GM12878 (cell line): Measurements from ENCODE around the gene LZTFL1. TPM values are rescaled to one million over a fixed set of nuclear protein-coding genes. Genes with fewer than 3 reads are reported as not detected.

Experiments
- ESRRA ChIP-seq: IDR thresholded peaks from 2 replicates; pipeline ENCODE4 v1.6.1; 2012; ENCODE audit warnings: mild to moderate bottlenecking, low read length, improper control_type of control experiment
- HDAC2 ChIP-seq: fragments of 200-600 bp; sonication (generic); IDR thresholded peaks from 2 replicates; pipeline ENCODE4 v1.6.1; 2017
- MTA3 ChIP-seq: IDR thresholded peaks from 2 replicates; pipeline ENCODE4 v1.6.1; 2012; ENCODE audit warnings: low read length, inconsistent platforms, borderline replicate concordance
- MYC ChIP-seq: IDR thresholded peaks from 2 replicates; pipeline ENCODE4 v1.6.1; 2011; ENCODE audit warnings: mild to moderate bottlenecking, low read length, moderate library complexity, inconsistent platforms; ENCODE audit not compliant: insufficient read depth, insufficient replicate concordance, insufficient read length, severe bottlenecking
- NR2F1 ChIP-seq: fragments of 450-650 bp; conservative IDR thresholded peaks from 2 replicates; pipeline ENCODE4 v1.6.1; 2017; ENCODE audit warnings: mild to moderate bottlenecking
- RBBP5 ChIP-seq: fragments of 200-600 bp; sonication (generic); conservative IDR thresholded peaks from 2 replicates; pipeline ENCODE4 v1.6.1; 2016
- RELA ChIP-seq: fragments of 450-650 bp; IDR thresholded peaks from 2 replicates; pipeline ENCODE4 v1.8.0; 2014; ENCODE audit warnings: borderline replicate concordance; ENCODE audit not compliant: partially characterized antibody
- RFX5 ChIP-seq: IDR thresholded peaks from 2 replicates; pipeline ENCODE4 v1.6.1; 2011; ENCODE audit warnings: low read depth, low read length, improper control_type of control experiment
- TARDBP ChIP-seq: IDR thresholded peaks from 2 replicates; pipeline ENCODE4 v1.6.1; 2016; ENCODE audit warnings: borderline replicate concordance
- WRNIP1 ChIP-seq: IDR thresholded peaks from 2 replicates; pipeline ENCODE4 v1.6.1; 2011; ENCODE audit warnings: low read depth, low read length, improper control_type of control experiment, borderline replicate concordance
- polyA plus RNA-seq, 11 experiments: library from polyadenylated mRNA; depleted of rRNA in 4 of 11; unstranded in 6 of 11; stranded (reverse) in 5 of 11; fragments of >200 nt; fragmentation: Nextera tagmentation in 4 of 11; fragmentation: Illumina TruSeq in 1 of 11; extraction: Ambion mirVana in 4 of 11; extraction: Trizol in 1 of 11; gene quantifications; 1 replicate in 1 of 11; 2 replicates in 10 of 11; pipeline versions ENCODE4 v1.2.1 to v1.2.3, GENCODE V29; 2011 to 2016; ENCODE audit warnings: inconsistent platforms in 2 of 11, missing spikeins in 2 of 11, low read depth in 1 of 11
- total RNA-seq, 4 experiments: library from RNA; depleted of rRNA in 3 of 4; stranded (reverse); fragments of >200 nt in 3 of 4; fragmentation: Illumina TruSeq in 1 of 4; extraction: Trizol in 1 of 4; gene quantifications; 2 replicates each; pipeline versions ENCODE4 v1.2.1 to v1.2.3, GENCODE V29; 2013 to 2021
- TF ChIP-seq, protein P1 (sequence below): IDR thresholded peaks from 2 replicates; pipeline ENCODE4 v1.6.1; 2012; ENCODE audit warnings: mild to moderate bottlenecking, low read depth, low read length
- TF ChIP-seq, protein P2 (sequence below): fragments of 450-650 bp; IDR thresholded peaks from 2 replicates; pipeline ENCODE4 v1.6.1; 2018; ENCODE audit warnings: borderline replicate concordance, mild to moderate bottlenecking; ENCODE audit not compliant: partially characterized antibody
- TF ChIP-seq, protein P3 (sequence below): fragments of 450-650 bp; IDR thresholded peaks from 2 replicates; pipeline ENCODE4 v1.6.1; 2016; ENCODE audit warnings: mild to moderate bottlenecking
- TF ChIP-seq, protein P4 (sequence below): IDR thresholded peaks from 2 replicates; pipeline ENCODE4 v1.6.1; 2012; ENCODE audit warnings: low read depth, low read length, improper control_type of control experiment
- TF ChIP-seq, protein P5 (sequence below): IDR thresholded peaks from 2 replicates; pipeline ENCODE4 v1.6.1; 2012; ENCODE audit warnings: low read length, inconsistent platforms
- TF ChIP-seq, protein P6 (sequence below): fragments of 450-650 bp; IDR thresholded peaks from 2 replicates; pipeline ENCODE4 v1.6.1; 2017; ENCODE audit warnings: mild to moderate bottlenecking, low read depth, inconsistent platforms; ENCODE audit not compliant: poor library complexity, severe bottlenecking
- TF ChIP-seq, protein P7 (sequence below): IDR thresholded peaks from 2 replicates; pipeline ENCODE4 v1.6.1; 2011; ENCODE audit warnings: low read depth, low read length, improper control_type of control experiment, borderline replicate concordance

The LZTFL1 gene
- total and polyA plus RNA-seq, 10 of the 15 experiments (the other 5 are each of a cell fraction or from before 2014, with no cell fraction given) = 9.8 to 74.1 (median 11.9) TPM

DNA sequence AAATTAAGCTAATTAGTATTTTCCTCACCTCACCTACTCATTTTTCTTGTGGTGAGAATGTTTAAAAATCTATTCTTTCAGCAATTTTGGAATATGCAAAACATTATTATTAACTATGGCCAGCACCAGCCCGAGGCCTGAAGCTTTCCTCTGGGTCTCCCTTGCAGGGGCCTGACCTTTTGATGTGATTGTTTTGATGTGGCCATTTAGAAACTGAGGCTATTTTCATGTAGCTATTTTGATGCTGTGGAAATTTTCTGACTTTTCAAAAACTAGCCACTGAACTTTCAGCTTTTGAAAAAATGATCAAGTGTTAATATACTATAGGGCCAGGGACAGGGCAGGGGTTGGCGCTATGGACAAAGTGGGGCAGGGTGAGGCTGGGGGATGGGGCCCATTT, 36.2 kb upstream of the LZTFL1 start (continued):
- TF ChIP-seq, protein P1, sequence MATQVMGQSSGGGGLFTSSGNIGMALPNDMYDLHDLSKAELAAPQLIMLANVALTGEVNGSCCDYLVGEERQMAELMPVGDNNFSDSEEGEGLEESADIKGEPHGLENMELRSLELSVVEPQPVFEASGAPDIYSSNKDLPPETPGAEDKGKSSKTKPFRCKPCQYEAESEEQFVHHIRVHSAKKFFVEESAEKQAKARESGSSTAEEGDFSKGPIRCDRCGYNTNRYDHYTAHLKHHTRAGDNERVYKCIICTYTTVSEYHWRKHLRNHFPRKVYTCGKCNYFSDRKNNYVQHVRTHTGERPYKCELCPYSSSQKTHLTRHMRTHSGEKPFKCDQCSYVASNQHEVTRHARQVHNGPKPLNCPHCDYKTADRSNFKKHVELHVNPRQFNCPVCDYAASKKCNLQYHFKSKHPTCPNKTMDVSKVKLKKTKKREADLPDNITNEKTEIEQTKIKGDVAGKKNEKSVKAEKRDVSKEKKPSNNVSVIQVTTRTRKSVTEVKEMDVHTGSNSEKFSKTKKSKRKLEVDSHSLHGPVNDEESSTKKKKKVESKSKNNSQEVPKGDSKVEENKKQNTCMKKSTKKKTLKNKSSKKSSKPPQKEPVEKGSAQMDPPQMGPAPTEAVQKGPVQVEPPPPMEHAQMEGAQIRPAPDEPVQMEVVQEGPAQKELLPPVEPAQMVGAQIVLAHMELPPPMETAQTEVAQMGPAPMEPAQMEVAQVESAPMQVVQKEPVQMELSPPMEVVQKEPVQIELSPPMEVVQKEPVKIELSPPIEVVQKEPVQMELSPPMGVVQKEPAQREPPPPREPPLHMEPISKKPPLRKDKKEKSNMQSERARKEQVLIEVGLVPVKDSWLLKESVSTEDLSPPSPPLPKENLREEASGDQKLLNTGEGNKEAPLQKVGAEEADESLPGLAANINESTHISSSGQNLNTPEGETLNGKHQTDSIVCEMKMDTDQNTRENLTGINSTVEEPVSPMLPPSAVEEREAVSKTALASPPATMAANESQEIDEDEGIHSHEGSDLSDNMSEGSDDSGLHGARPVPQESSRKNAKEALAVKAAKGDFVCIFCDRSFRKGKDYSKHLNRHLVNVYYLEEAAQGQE = no peak
- TF ChIP-seq, protein P2, sequence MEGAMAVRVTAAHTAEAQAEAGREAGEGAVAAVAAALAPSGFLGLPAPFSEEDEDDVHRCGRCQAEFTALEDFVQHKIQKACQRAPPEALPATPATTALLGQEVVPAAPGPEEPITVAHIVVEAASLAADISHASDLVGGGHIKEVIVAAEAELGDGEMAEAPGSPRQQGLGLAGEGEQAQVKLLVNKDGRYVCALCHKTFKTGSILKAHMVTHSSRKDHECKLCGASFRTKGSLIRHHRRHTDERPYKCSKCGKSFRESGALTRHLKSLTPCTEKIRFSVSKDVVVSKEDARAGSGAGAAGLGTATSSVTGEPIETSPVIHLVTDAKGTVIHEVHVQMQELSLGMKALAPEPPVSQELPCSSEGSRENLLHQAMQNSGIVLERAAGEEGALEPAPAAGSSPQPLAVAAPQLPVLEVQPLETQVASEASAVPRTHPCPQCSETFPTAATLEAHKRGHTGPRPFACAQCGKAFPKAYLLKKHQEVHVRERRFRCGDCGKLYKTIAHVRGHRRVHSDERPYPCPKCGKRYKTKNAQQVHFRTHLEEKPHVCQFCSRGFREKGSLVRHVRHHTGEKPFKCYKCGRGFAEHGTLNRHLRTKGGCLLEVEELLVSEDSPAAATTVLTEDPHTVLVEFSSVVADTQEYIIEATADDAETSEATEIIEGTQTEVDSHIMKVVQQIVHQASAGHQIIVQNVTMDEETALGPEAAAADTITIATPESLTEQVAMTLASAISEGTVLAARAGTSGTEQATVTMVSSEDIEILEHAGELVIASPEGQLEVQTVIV = no peak
- TF ChIP-seq, protein P3, sequence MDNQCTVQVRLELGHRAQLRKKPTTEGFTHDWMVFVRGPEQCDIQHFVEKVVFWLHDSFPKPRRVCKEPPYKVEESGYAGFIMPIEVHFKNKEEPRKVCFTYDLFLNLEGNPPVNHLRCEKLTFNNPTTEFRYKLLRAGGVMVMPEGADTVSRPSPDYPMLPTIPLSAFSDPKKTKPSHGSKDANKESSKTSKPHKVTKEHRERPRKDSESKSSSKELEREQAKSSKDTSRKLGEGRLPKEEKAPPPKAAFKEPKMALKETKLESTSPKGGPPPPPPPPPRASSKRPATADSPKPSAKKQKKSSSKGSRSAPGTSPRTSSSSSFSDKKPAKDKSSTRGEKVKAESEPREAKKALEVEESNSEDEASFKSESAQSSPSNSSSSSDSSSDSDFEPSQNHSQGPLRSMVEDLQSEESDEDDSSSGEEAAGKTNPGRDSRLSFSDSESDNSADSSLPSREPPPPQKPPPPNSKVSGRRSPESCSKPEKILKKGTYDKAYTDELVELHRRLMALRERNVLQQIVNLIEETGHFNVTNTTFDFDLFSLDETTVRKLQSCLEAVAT = no peak
- TF ChIP-seq, protein P4, sequence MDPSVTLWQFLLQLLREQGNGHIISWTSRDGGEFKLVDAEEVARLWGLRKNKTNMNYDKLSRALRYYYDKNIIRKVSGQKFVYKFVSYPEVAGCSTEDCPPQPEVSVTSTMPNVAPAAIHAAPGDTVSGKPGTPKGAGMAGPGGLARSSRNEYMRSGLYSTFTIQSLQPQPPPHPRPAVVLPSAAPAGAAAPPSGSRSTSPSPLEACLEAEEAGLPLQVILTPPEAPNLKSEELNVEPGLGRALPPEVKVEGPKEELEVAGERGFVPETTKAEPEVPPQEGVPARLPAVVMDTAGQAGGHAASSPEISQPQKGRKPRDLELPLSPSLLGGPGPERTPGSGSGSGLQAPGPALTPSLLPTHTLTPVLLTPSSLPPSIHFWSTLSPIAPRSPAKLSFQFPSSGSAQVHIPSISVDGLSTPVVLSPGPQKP = no peak
- TF ChIP-seq, protein P5, sequence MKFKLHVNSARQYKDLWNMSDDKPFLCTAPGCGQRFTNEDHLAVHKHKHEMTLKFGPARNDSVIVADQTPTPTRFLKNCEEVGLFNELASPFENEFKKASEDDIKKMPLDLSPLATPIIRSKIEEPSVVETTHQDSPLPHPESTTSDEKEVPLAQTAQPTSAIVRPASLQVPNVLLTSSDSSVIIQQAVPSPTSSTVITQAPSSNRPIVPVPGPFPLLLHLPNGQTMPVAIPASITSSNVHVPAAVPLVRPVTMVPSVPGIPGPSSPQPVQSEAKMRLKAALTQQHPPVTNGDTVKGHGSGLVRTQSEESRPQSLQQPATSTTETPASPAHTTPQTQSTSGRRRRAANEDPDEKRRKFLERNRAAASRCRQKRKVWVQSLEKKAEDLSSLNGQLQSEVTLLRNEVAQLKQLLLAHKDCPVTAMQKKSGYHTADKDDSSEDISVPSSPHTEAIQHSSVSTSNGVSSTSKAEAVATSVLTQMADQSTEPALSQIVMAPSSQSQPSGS = peak; percentile 75
- TF ChIP-seq WRNIP1 (no peak), HDAC2 (no peak), RBBP5 (no peak), ESRRA (no peak), TARDBP (no peak), RELA (no peak), MTA3 (peak; percentile 57; the same call in 1 of the 2 replicates), MYC (no peak), RFX5 (no peak), NR2F1 (peak; percentile 99)
- TF ChIP-seq, protein P6, sequence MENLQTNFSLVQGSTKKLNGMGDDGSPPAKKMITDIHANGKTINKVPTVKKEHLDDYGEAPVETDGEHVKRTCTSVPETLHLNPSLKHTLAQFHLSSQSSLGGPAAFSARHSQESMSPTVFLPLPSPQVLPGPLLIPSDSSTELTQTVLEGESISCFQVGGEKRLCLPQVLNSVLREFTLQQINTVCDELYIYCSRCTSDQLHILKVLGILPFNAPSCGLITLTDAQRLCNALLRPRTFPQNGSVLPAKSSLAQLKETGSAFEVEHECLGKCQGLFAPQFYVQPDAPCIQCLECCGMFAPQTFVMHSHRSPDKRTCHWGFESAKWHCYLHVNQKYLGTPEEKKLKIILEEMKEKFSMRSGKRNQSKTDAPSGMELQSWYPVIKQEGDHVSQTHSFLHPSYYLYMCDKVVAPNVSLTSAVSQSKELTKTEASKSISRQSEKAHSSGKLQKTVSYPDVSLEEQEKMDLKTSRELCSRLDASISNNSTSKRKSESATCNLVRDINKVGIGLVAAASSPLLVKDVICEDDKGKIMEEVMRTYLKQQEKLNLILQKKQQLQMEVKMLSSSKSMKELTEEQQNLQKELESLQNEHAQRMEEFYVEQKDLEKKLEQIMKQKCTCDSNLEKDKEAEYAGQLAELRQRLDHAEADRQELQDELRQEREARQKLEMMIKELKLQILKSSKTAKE = peak; percentile 68
- TF ChIP-seq, protein P7, sequence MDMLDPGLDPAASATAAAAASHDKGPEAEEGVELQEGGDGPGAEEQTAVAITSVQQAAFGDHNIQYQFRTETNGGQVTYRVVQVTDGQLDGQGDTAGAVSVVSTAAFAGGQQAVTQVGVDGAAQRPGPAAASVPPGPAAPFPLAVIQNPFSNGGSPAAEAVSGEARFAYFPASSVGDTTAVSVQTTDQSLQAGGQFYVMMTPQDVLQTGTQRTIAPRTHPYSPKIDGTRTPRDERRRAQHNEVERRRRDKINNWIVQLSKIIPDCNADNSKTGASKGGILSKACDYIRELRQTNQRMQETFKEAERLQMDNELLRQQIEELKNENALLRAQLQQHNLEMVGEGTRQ = no peak
